Lung microvascular endothelial cell (primary cell): ENCODE results near the gene GABBR2. TPM values are rescaled to one million over a fixed set of nuclear protein-coding genes. Genes with fewer than 3 reads are reported as not detected.
"Not testable (repeated sequence)": the region's sequence is repeated elsewhere in the genome, so short reads cannot be mapped to it uniquely, and the experiment has no call there.

ENCODE experiments used
- DNase-seq, 2 donors: peaks; one replicate each; pipeline versions ENCODE4 v3.0.0 to v3.0.0-alpha.2; 2010; ENCODE audit warnings: low read depth in 2 of 2
- total RNA-seq: library from RNA; depleted of rRNA; stranded (reverse); fragments of >200 nt; gene quantifications from 2 replicates; pipeline ENCODE4 v1.2.1, GENCODE V29; 2014

Gene GABBR2
- total RNA-seq, 1 donor from 2014 or later = 1.2 TPM

- no peak for DNase-seq
Measured at GRCh38 chr9:98596486-98596885, 112.2 kb downstream of the GABBR2 start.

GRCh38 chr9:98594546-98595160, 114.1 kb downstream of the GABBR2 start:
- DNase-seq = no peak

DNA sequence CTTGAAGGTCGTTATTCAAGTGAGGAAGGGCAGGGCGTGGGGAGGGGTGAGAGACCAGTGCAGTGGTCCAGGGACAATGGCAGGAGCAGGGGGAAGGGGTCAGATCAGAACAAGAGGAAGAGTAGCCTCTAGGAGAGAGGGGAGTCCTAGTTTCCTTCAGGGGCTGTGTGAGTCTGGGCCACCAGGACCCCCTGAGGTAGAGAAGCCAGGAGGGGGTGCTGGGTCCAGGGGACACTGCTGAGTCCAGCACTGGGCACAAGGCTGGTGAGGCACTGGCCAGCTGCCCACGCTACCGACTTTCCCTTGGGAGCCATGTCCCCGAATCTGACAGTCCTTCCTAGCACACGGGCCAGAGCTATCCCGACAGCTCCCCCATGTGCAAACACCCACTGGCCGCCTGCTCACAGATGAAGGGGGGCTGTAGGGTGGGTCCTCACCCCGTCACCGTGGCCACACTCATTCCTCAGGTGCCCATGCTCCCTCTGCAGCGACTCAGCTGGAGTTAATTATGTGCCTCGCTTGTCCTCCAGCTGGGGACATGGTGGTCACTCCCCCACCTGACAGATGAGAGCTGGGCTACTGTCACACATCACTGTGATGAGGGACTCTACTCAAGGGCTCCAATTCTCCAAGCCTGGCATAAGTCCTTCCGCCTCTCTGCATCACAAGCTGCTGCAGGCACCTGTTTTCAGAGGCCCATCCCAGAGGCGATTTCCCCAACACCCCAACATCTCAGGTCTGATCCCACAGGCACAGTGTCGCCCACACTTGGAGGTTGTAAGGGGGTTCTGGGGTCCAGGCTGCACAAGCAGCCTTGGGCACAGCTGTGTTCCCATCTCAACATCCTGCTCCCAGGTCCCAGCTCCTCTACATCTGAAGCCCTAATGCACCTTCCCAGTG, 115.1 kb downstream of the GABBR2 start:
- DNase-seq = no peak

- DNase-seq = no peak
Measured at GRCh38 chr9:98591696-98592095, 117.0 kb downstream of the GABBR2 start.

GRCh38 chr9:98590101-98590500, 118.6 kb downstream of the GABBR2 start:
- DNase-seq = no peak

DNA sequence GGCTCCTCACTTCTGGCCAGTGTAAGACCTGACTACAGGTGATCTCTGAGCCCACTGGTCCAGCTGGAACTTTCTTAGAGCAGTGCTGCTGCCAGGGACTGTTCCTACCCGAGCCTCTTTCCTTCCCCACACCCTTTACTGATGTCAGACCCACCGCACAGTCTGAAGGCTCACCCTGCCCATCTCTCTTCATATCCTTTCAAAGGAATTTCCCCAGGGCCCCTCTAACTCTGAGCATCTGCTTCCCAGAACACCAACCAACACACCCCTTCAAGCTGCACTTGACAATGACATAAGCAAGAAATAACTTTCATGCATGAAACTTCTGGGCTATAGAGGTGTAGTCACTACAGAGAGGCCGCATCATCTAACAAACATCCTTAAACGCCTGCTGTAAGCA, 119.6 kb downstream of the GABBR2 start:
- DNase-seq = no peak

DNA sequence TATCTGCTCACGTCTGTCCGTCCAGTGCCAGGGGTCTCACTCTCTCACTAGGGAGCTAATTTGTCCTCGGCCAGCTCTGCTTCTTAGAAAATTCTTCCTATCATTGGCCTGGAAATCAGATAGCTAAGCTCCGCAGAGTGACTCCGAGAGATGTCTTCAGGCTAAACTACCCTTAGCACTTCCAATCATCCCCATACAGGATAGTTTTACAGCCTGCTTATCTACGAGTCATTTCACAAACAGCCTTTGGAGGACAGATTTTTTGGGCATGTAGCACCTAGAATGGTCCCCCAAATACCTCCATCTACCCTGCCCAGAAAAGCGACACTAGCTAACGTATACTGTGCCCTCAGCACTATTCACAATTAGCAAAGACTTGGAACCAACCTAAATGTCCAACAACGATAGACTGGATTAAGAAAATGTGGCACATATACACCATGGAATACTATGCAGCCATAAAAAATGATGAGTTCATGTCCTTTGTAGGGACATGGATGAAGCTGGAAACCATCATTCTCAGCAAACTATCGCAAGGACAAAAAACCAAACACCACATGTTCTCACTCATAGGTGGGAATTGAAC, 123.8 kb downstream of the GABBR2 start:
- DNase-seq = not testable (repeated sequence)

- DNase-seq = peak in 1 of 2 donors; percentile 56
Measured at GRCh38 chr9:98584059-98584458, 124.7 kb downstream of the GABBR2 start.

DNA sequence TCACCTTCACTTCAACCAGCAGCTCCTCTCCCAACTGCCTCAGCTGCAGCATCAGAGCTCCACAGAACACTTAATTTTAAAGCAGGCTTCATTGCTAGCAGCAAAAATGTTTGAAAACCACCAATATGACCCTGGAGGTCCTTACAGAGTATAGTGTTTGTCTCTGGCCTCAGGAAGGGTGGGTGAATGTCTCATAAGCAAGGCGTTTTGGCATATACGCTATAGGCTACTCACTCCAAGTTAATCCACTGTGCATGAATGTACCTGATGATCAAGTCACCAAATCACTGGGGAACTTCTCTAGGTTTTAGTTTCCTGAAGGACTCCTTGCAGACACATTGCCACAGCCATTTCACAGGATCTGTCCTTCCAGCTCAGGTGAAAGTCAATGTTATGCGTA, 125.3 kb downstream of the GABBR2 start:
- DNase-seq = peak in 1 of 2 donors; percentile 7

DNA sequence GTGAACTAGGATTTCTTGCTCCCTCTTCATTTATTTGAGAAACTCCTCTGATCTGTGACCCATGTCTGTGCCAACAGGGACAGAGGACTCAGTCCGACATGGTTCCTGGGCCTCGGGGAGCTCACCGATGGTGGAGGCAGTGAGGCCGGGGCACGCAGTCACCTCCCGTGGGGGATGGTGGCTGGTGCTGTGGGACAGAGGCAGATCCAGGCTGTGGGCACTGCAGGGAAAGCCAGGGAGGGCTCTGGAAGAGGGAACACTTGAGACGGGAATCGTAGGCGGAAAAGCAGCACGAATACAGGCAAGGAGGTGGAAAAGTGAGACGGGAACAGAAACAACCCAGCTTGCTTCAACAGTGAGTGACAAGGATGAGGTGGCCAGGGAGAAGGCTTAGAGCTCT, 127.8 kb downstream of the GABBR2 start:
- DNase-seq = no peak

DNA sequence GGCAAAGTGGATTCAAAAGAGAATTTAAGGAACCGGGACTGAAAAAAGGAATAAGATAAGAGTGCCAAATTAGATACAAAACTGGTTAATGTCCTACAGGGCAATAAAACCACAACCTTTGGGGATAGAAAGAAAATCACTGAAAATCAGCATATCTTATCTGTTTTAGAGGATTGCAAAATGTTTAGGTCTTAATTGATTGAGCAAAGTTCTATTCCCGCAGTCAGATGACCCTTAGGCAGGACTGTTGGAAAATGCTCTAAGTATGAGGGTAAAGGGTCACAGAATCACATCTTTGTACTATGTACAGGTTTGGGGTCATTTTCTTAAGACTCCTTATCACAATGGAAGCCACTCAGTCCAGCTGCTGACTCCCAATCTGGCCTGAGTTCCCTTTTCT, 129.0 kb downstream of the GABBR2 start:
- no peak for DNase-seq

GRCh38 chr9:98577446-98577845, 131.3 kb downstream of the GABBR2 start:
- no peak for DNase-seq

DNA sequence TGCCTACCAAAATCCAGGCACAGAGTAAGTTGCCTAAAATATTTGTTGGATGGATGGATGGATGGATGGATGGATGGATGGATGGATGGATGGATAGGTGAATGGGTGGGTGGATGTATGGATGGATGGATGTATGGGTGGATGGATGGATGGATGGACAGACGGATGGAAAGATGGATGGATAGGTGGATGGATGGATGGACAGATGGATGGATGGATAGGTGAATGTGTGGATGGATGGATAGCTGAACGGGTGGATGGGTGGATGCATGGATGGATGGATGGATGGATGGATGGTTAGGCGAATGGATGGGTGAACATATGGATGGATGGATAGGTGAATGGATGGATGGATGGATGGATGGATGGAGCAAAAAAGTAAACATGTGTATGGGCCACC, 131.9 kb downstream of the GABBR2 start:
- no peak for DNase-seq

DNA sequence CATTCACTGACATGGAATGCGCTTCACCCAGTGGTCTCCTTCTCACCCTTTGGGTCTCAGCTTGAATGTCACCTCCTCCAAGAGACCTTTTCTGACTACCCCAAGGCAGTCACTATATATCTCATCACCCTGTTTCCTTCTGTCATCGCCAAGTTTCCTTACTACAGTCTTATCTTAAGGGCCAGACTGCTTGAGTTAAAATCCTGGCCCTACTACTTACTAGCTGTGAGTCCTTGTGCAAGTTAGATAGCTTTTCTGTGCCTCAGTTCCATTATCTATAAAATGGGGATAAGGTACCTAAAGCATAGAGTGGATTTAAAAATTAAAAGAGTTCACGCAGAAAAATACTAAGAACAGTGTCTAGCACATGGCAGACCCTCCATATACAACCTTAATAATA, 132.4 kb downstream of the GABBR2 start:
- no peak for DNase-seq

GRCh38 chr9:98575379-98576346, 133.1 kb downstream of the GABBR2 start:
- DNase-seq = peak; percentile 39 to 70

- no peak for DNase-seq
Measured at GRCh38 chr9:98573749-98574278, 134.9 kb downstream of the GABBR2 start.

DNA sequence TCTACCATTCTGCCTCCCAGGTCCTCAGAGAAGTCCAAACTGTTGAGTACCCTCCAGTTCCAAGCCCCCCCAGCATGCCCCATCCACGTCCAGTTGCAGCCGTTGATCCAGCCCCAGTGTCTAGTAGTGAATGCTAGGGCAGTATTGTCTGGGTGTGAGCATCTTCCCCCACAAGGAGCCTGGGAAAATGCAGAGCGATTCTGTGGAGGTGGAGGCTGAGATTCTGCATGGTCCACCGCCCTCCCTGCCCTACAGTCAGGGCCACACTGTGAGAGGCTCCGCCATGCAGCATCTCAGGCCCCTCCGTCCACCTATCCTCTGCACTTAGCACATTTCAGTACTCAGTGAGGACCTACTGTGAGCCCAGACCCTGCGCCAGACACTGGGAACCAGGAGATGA, 135.9 kb downstream of the GABBR2 start:
- no peak for DNase-seq

DNA sequence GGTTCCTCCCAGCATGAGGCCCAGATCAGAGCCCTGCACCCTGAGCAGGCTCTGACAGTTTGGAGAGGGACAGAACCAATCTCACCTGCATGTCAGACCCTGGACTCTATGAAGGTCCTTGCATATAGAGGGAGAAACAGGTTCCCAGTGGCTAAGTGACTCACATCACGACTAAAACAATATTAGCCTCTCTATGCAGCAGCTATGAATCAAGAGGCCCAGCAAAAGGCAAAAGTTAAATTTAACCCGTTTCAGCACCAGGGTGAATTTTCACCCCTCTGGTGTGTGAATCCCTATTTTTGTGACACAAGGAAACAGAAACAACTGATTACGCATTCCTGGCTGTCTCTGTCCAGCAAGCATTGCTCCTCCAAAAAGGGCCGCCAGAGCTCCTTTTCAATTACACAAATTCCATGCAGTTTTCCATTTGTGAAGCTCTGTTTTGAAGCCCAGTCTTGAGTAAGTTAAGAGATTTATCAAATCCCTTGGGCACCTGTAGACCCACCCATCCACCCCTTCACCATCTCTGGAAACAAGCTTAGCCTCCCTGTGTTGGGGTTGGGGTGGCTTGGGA, 136.6 kb downstream of the GABBR2 start:
- DNase-seq = no peak

DNA sequence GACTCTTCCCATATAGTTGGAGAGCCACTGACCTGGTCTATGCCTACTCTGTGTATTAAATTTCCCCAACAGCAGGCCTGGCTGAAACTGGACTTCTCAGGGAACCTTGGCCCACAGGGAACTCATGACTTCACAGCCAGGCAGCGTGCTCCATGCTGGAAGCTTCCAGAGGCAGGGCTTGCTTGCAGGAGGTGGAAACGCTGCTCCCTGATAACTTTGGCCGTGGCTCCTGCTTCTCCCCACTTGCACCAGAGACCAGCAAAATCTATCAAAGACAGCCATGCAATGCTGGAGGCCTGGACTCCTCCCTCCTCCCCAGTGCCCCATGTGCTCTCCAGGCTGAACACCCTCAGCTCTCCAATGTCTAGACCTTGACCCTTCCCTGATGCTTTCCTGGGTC, 137.1 kb downstream of the GABBR2 start:
- DNase-seq = no peak

DNA sequence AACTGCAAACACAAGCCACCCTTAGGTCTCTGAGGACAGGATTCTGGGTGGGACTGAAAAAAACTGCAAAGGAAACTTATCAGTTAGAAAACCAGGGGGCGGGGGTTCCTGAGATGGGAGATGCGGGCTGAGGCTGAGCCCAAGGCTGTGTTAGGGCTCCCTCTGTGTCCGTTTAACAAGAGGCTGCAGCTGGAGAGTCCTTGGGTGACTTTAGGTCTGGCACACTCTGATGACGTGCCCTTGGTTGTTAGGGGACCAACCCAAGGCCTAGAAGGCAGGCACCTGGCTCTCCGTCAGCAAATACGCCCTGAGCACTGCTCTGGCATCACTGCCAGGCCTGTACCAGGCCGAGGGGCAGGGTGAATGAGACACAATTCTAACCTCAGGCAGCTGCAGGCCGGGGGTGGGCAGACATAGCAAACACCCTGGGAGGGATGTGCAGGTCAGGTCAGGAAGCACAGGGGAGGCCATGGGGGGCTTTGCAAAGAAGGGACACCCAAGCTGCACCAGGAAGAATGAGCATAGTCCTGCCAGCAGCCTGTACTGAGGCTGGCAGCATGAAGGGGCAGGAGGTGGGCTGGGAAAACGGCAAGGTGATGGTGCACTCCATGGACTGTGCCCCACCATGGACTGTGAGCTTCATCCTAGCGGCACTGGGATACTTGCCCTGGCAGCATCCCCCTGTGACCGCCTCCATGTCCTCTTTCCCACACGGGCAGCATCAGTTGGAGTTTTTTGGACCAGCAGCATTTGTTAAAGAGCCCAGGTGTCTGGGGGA, 137.9 kb downstream of the GABBR2 start:
- no peak for DNase-seq
